Cardiac muscle cell (in vitro differentiated cells and primary cell): ENCODE measurements around the gene FAM53B. TPM values are rescaled to one million over a fixed set of nuclear protein-coding genes. Genes with fewer than 3 reads are reported as not detected.

Source experiments
- DNase-seq, 2 donors: peaks; one replicate each; pipeline versions ENCODE4 v3.0.0 to v3.0.0-alpha.2; 2010 to 2017; ENCODE audit warnings: low read depth in 1 of 2, low spot score in 1 of 2
- H3K27ac ChIP-seq: fragments of 200-600 bp; sonication (generic); 2 replicates; pipeline ENCODE4 v1.5.1; 2016
- H3K27me3 ChIP-seq: fragments of 200-600 bp; sonication (generic); 2 replicates; pipeline ENCODE4 v1.6.0; 2016; ENCODE audit warnings: control low read depth
- H3K36me3 ChIP-seq: fragments of 200-600 bp; sonication (generic); 2 replicates; pipeline ENCODE4 v1.5.1; 2016; ENCODE audit warnings: control low read depth
- H3K4me1 ChIP-seq: fragments of 200-600 bp; sonication (generic); 2 replicates; pipeline ENCODE4 v1.8.1; 2017; ENCODE audit warnings: low read depth, mild to moderate bottlenecking, mixed run types
- H3K4me3 ChIP-seq: fragments of 200-600 bp; sonication (generic); 2 replicates; pipeline ENCODE4 v1.5.1; 2016; ENCODE audit warnings: mild to moderate bottlenecking
- H3K9me3 ChIP-seq: fragments of 200-600 bp; sonication (generic); 2 replicates; pipeline ENCODE4 v1.5.1; 2017; ENCODE audit warnings: low read depth, mild to moderate bottlenecking, control low read depth
- polyA plus RNA-seq: library from polyadenylated mRNA; unstranded; fragments of >200 nt; fragmentation: Nextera tagmentation; extraction: Ambion mirVana; gene quantifications from 2 replicates; pipeline ENCODE4 v1.2.1, GENCODE V29; 2016
- total RNA-seq: library from RNA; depleted of rRNA; stranded (reverse); fragments of >200 nt; gene quantifications from 2 replicates; pipeline ENCODE4 v1.2.3, GENCODE V29; 2016
- TF ChIP-seq, protein P1 (sequence below): IDR thresholded peaks from 2 replicates; pipeline ENCODE4 v1.5.1; 2012; ENCODE audit warnings: low read depth, mild to moderate bottlenecking, low read length

The FAM53B gene
- total and polyA plus RNA-seq, 2 experiments from 2014 or later, result 10.2 to 34.8 TPM

DNA sequence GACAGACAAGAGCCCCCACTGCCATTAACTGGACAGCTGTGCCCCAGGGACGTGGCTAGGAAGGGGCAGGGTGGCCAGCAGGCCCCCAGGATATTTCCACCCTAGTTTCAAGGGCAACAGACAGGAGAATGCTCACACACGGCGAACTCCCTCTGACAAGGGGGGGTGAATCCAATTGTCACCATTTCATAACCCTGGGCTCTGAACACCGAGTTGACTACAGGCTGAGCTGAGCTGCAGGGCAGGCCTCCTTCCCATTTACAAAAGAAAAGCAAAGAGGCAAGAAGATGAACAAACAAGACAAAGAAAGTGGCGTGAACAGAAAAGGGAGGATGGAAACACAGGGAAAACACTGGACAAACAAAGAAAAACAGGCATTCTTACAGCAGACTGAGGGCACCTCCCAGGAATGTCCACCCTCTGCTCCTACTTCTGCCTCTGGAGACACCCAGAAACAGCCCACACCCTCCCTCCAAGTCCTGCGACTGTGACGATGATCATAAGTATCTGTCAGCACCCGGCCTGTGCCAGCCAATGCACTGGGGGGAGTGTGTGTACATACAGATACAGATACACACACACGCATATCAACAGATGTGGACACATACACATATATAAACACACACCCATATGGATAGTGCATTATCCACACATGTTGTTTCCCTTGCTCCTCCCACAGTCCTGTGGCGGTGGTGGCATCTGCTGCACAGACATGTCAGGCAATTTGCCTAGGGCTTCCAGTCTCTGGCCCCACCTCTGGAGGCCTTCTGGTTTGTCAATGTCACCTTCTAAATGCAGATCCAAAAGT, 66.2 kb downstream of the FAM53B start:
- Histone ChIP-seq H3K27ac (no peak overlapping the region), H3K4me3 (no peak overlapping the region), H3K9me3 (no peaks in the 10 kb centered on the region), H3K4me1 (peaks cover 34% of the 10 kb centered on the region), H3K36me3 (peaks cover 12% of the 10 kb centered on the region), H3K27me3 (no peaks in the 10 kb centered on the region)
- DNase-seq, result peak; percentile 15 to 27
- TF ChIP-seq, protein P1, sequence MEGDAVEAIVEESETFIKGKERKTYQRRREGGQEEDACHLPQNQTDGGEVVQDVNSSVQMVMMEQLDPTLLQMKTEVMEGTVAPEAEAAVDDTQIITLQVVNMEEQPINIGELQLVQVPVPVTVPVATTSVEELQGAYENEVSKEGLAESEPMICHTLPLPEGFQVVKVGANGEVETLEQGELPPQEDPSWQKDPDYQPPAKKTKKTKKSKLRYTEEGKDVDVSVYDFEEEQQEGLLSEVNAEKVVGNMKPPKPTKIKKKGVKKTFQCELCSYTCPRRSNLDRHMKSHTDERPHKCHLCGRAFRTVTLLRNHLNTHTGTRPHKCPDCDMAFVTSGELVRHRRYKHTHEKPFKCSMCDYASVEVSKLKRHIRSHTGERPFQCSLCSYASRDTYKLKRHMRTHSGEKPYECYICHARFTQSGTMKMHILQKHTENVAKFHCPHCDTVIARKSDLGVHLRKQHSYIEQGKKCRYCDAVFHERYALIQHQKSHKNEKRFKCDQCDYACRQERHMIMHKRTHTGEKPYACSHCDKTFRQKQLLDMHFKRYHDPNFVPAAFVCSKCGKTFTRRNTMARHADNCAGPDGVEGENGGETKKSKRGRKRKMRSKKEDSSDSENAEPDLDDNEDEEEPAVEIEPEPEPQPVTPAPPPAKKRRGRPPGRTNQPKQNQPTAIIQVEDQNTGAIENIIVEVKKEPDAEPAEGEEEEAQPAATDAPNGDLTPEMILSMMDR, result no peak

DNA sequence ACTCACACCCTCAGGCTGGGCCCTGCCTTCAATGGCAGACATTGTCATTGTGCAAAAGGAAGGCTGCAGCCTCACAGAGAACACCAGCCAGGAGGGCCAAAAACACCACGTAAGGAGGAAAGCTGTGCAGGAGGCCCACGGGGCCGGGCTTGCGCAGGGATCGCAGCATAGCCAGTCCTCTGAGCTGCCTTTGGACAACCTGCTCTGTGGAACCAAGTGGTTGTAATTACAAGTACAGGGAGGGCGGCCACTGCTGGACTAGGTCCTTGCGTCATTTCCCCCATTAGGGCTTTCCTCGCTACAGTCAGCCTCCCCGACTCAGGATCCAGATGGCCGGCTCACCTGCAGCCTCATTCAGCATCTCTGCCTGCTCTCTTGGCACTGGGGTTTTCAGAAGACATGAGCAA, 66.9 kb downstream of the FAM53B start:
- Histone ChIP-seq H3K27me3 (no peaks in the 10 kb centered on the region), H3K36me3 (peaks cover 12% of the 10 kb centered on the region), H3K27ac (no peak overlapping the region), H3K9me3 (no peaks in the 10 kb centered on the region), H3K4me3 (no peak overlapping the region), H3K4me1 (peaks cover 34% of the 10 kb centered on the region)
- TF ChIP-seq, protein P1, result no peak
- DNase-seq, result no peak

DNA sequence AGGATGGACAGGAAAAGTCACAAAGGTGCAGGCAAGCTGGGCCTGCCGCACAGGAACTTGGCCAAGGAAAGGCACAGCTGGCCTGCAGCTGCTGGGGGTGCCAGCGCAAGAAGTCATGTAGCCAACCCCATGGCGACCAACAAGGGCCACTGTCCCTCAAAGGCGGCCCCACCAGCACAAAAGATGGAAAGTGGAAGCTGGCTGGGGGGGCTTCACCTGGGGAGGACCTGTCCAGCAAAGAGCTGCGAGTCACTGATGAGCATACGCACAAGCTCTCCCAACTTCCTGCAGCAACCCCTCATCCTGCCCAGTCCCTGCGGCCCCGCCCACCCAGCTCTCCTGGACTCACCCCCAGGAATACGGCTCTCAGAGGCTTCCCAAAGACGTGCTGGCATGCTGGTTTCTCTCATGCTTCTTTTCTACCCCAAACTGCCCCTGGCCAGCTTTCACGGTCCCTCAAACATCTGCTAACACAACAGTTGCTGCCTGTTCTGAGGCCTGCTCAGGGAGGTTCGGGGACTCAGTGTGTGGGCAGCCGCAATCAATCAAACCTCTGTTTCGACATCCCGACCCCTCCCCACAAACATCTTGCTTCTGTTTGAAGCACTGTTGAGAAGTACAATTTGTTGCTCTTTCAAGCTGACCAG, 67.6 kb downstream of the FAM53B start:
- Histone ChIP-seq H3K4me3 (no peak overlapping the region), H3K9me3 (no peaks in the 10 kb centered on the region), H3K36me3 (peaks cover 8% of the 10 kb centered on the region), H3K27me3 (no peaks in the 10 kb centered on the region), H3K27ac (no peak overlapping the region), H3K4me1 (peaks cover 37% of the 10 kb centered on the region)
- TF ChIP-seq, protein P1, result no peak
- peak in 1 of 2 donors; percentile 17 for DNase-seq

DNA sequence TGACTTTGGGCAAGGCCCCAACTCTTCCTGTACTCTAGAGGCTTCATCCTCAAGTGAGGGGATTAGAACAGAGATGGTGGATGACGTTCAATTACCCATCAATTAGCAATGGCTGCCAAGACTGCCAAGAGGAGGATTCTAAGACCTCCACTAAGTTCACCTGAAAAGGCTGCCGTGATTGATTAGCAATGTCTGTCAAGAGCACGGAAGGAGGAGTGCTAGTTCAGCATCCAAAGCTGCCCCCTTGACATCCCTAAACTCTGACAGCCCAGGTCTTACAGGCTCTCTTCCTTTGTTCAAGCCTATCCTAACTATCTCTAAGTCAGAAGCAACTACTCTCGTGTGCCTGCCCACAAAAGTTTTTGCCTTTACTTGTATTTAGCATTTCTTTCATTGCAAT, 68.4 kb downstream of the FAM53B start:
- TF ChIP-seq, protein P1, result no peak
- H3K9me3 ChIP-seq, result no peaks in the 10 kb centered on the region
- H3K27me3 ChIP-seq, result no peaks in the 10 kb centered on the region
- H3K4me1 ChIP-seq, result peaks cover 44% of the 10 kb centered on the region
- no peak overlapping the region for H3K27ac ChIP-seq
- no peak for DNase-seq
- no peak overlapping the region for H3K4me3 ChIP-seq
- H3K36me3 ChIP-seq, result peaks cover under 1% of the 10 kb centered on the region

DNA sequence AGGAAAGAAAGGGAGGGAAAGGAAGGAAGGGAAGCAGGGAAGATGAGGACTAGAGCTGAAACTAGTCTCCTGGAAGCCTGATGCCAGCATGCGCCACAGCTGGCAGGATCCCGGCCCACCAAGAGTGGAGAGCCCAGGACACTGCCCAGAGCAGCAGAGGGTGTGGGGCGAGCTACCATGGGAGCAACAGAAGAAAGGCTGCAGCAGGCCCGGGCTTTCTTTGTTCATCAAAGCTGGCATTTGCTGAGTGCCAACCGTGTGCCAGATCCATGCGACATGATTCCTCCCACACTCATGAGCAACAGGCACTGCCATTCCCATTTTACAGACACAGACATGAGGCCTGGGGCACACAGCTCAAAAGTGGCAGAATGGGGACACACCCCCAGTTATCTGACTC, 68.9 kb downstream of the FAM53B start:
- Histone ChIP-seq H3K9me3 (no peaks in the 10 kb centered on the region), H3K4me1 (peaks cover 50% of the 10 kb centered on the region), H3K27me3 (no peaks in the 10 kb centered on the region), H3K4me3 (no peak overlapping the region), H3K36me3 (no peaks in the 10 kb centered on the region), H3K27ac (peak overlapping the region; percentile 8)
- TF ChIP-seq, protein P1, result no peak
- no peak for DNase-seq
